ENCODE results near the gene CACNA2D2.

The CACNA2D2 gene

DNA sequence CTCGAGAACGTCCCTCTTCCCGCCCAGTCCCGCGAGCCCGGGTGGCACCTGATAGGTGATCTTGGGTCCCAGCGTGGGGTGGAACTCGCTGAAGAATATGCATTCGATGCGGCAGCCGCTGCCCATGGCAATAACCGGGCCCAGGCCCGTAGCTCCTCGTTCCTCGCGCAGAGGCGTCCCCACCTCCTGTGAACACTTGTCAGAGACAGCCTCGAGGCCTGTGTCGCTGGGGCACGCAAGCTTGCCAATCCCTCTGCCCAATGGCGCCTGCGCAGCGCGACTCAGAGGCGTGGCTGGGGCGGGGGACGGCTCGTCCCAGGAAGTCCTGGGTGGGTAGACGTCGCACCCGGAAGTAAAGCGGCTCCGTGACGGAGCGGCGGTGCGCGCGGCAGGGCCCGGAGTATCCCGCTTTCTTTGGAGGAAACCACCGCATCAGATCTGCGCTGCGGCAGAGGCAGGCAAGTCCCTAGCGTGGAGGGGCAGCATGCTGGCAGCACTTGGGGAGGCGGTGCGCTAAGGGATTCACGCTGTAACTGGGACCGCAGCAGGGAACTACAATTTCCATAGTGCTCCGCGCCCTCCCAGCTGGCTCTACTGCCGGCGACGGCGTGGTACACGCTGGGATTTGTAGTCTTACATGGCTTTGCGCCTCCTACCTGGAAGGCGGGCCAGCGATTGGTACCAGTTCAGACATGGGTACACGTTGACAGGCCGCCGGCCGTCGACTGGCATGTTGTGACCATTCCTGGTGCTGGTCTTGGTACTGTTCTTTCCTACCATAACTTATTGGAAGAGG, 152.7 kb downstream of the CACNA2D2 start, which contains the start of the genes CYB561D2 and NPRL2 (continued):
- TF ChIP-seq PRDM2 (tag by site-specific recombination; IDR thresholded peaks at IDR 0.05; ENCODE audit: borderline replicate concordance) (no peak), ZNF132 (tag by site-specific recombination; IDR thresholded peaks at IDR 0.05; ENCODE audit: borderline replicate concordance) (no peak), ZNF354C (tag by site-specific recombination; IDR thresholded peaks at IDR 0.05; ENCODE audit: borderline replicate concordance, low read depth) (no peak), ZNF596 (tag by site-specific recombination; IDR thresholded peaks at IDR 0.05) (no peak), ZNF121 (tag by site-specific recombination; IDR thresholded peaks at IDR 0.05) (no peak), ZNF654 (tag by site-specific recombination; IDR thresholded peaks at IDR 0.05; ENCODE audit: low read depth) (no peak), ZNF394 (tag by site-specific recombination; IDR thresholded peaks at IDR 0.05; ENCODE audit: borderline replicate concordance) (peak; percentile 97), ZNF776 (tag by site-specific recombination; IDR thresholded peaks at IDR 0.05; ENCODE audit: borderline replicate concordance) (no peak), ZBTB10 (tag by site-specific recombination; IDR thresholded peaks at IDR 0.05) (no peak), ZNF211 (tag by site-specific recombination; IDR thresholded peaks at IDR 0.05; ENCODE audit: low read depth) (no peak), ZNF473 (tag by site-specific recombination; IDR thresholded peaks at IDR 0.05) (no peak), GLI2 (tag by site-specific recombination; IDR thresholded peaks at IDR 0.05; ENCODE audit: borderline replicate concordance, low read depth) (no peak), ZNF416 (tag by site-specific recombination; IDR thresholded peaks at IDR 0.05) (no peak), ZNF701 (tag by site-specific recombination; IDR thresholded peaks at IDR 0.05) (no peak), SP7 (tag by site-specific recombination; IDR thresholded peaks at IDR 0.05) (peak; percentile 55; the same call in 1 of the 2 replicates), ZNF366 (tag by site-specific recombination; conservative IDR thresholded peaks at IDR 0.05) (no peak), ZNF626 (tag by site-specific recombination; IDR thresholded peaks at IDR 0.05) (no peak), ZNF785 (tag by site-specific recombination; IDR thresholded peaks at IDR 0.05) (no peak), ZNF311 (tag by site-specific recombination; IDR thresholded peaks at IDR 0.05; ENCODE audit: borderline replicate concordance) (no peak), ZNF146 (tag by site-specific recombination; IDR thresholded peaks at IDR 0.05) (no peak), ZNF302 (tag by site-specific recombination; IDR thresholded peaks at IDR 0.05; ENCODE audit: low read depth) (no peak), ZNF184 (tag by site-specific recombination; IDR thresholded peaks at IDR 0.05) (no peak), ZNF274 (IDR thresholded peaks at IDR 0.05; ENCODE audit: low read length) (no peak), ZNF274 (tag by site-specific recombination; IDR thresholded peaks at IDR 0.05; ENCODE audit: borderline replicate concordance) (no peak), ZNF843 (tag by site-specific recombination; IDR thresholded peaks at IDR 0.05) (no peak), ZNF558 (tag by site-specific recombination; IDR thresholded peaks at IDR 0.05) (no peak), SP2 (tag by site-specific recombination; IDR thresholded peaks at IDR 0.05) (peak; percentile 86), ZNF239 (tag by site-specific recombination; IDR thresholded peaks at IDR 0.05) (no peak)
- TF ChIP-seq, protein P1, sequence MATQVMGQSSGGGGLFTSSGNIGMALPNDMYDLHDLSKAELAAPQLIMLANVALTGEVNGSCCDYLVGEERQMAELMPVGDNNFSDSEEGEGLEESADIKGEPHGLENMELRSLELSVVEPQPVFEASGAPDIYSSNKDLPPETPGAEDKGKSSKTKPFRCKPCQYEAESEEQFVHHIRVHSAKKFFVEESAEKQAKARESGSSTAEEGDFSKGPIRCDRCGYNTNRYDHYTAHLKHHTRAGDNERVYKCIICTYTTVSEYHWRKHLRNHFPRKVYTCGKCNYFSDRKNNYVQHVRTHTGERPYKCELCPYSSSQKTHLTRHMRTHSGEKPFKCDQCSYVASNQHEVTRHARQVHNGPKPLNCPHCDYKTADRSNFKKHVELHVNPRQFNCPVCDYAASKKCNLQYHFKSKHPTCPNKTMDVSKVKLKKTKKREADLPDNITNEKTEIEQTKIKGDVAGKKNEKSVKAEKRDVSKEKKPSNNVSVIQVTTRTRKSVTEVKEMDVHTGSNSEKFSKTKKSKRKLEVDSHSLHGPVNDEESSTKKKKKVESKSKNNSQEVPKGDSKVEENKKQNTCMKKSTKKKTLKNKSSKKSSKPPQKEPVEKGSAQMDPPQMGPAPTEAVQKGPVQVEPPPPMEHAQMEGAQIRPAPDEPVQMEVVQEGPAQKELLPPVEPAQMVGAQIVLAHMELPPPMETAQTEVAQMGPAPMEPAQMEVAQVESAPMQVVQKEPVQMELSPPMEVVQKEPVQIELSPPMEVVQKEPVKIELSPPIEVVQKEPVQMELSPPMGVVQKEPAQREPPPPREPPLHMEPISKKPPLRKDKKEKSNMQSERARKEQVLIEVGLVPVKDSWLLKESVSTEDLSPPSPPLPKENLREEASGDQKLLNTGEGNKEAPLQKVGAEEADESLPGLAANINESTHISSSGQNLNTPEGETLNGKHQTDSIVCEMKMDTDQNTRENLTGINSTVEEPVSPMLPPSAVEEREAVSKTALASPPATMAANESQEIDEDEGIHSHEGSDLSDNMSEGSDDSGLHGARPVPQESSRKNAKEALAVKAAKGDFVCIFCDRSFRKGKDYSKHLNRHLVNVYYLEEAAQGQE (tag by site-specific recombination; IDR thresholded peaks at IDR 0.05), result no peak

Measured in HEK293 (cell line).